Neural cell (in vitro differentiated cells): Measurements from ENCODE around the gene CACTIN. TPM values are rescaled to one million over a fixed set of nuclear protein-coding genes. Genes with fewer than 3 reads are reported as not detected.

Experiments used
- H2AFZ ChIP-seq: fragments of 200-600, 300-800 bp; sonication (generic), shearing (Covaris generic); 2 replicates; pipeline ENCODE4 v1.6.0; 2014; ENCODE audit warnings: low read depth, mild to moderate bottlenecking, antibody characterized with exemption, low read length, moderate library complexity
- H3F3A ChIP-seq: fragments of 200-600 bp; shearing (Covaris generic); 2 replicates; pipeline ENCODE4 v1.6.1; 2016; ENCODE audit warnings: mild to moderate bottlenecking, moderate library complexity, mixed read lengths, antibody characterized with exemption, low read length; ENCODE audit not compliant: insufficient read depth, poor library complexity, severe bottlenecking
- H3K27ac ChIP-seq: fragments of 200-600, 300-800 bp; sonication (generic), shearing (Covaris generic); 2 replicates; pipeline ENCODE4 v1.5.1; 2014; ENCODE audit warnings: mild to moderate bottlenecking, low read length, moderate library complexity
- H3K27me3 ChIP-seq: fragments of 300-800, 200-600 bp; sonication (generic), shearing (Covaris generic); 2 replicates; pipeline ENCODE4 v1.6.0; 2014; ENCODE audit warnings: mild to moderate bottlenecking, low read depth, low read length, moderate library complexity; ENCODE audit not compliant: insufficient read depth
- H3K36me3 ChIP-seq: fragments of 300-800, 200-600 bp; sonication (generic), shearing (Covaris generic); 2 replicates; pipeline ENCODE4 v1.5.1; 2014; ENCODE audit warnings: mild to moderate bottlenecking, antibody characterized with exemption, low read length, moderate library complexity; ENCODE audit not compliant: insufficient read depth
- H3K4me2 ChIP-seq: fragments of 300-800, 200-600 bp; sonication (generic), shearing (Covaris generic); 2 replicates; pipeline ENCODE4 v1.6.0; 2014; ENCODE audit warnings: mild to moderate bottlenecking, low read length
- H3K4me3 ChIP-seq: fragments of 300-800, 200-600 bp; sonication (generic), shearing (Covaris generic); 2 replicates; pipeline ENCODE4 v1.5.1; 2014; ENCODE audit warnings: mild to moderate bottlenecking, low read length, moderate library complexity
- H3K79me2 ChIP-seq: fragments of 200-600 bp; shearing (Covaris generic); replicated peaks from 2 replicates; pipeline ENCODE4 v1.6.0; 2014; ENCODE audit warnings: mild to moderate bottlenecking, low read length, moderate library complexity; ENCODE audit not compliant: insufficient read depth
- H3K9ac ChIP-seq: fragments of 300-800, 200-600 bp; sonication (generic), shearing (Covaris generic); 2 replicates; pipeline ENCODE4 v1.6.1; 2016; ENCODE audit warnings: mild to moderate bottlenecking, low read length, mixed read lengths
- H3K9me2 ChIP-seq: fragments of 200-600 bp; shearing (Covaris generic); 2 replicates; pipeline ENCODE4 v1.6.1; 2016; ENCODE audit warnings: mild to moderate bottlenecking, low read length, mixed read lengths; ENCODE audit not compliant: insufficient read depth
- H3K9me3 ChIP-seq: fragments of 200-600, 300-800 bp; sonication (generic), shearing (Covaris generic); 2 replicates; pipeline ENCODE4 v1.6.1; 2016; ENCODE audit warnings: mild to moderate bottlenecking, mixed run types, low read length, moderate library complexity, mixed read lengths
- H4K20me1 ChIP-seq: fragments of 200-600 bp; shearing (Covaris generic); 2 replicates; pipeline ENCODE4 v1.6.1; 2016; ENCODE audit warnings: mild to moderate bottlenecking, mixed run types; ENCODE audit not compliant: insufficient read depth
- CTCF ChIP-seq: fragments of 450-650 bp; IDR thresholded peaks from 2 replicates; pipeline ENCODE4 v1.5.1; 2014; ENCODE audit warnings: antibody characterized with exemption, mild to moderate bottlenecking, moderate library complexity; ENCODE audit not compliant: poor library complexity, severe bottlenecking
- EP300 ChIP-seq: fragments of 450-650 bp; conservative IDR thresholded peaks from 2 replicates; pipeline ENCODE4 v1.6.1; 2014; ENCODE audit warnings: antibody characterized with exemption, mild to moderate bottlenecking, moderate library complexity; ENCODE audit not compliant: poor library complexity, severe bottlenecking
- EZH2 ChIP-seq: fragments of 200-600, 300-800 bp; shearing (Covaris generic), sonication (generic); IDR thresholded peaks from 2 replicates; pipeline ENCODE4 v1.6.1; 2014; ENCODE audit warnings: antibody characterized with exemption, low read length, borderline replicate concordance, mild to moderate bottlenecking; ENCODE audit not compliant: insufficient read depth, poor library complexity, severe bottlenecking
- MXI1 ChIP-seq: fragments of 450-650 bp; conservative IDR thresholded peaks from 2 replicates; pipeline ENCODE4 v1.6.1; 2014; ENCODE audit warnings: antibody characterized with exemption, mild to moderate bottlenecking; ENCODE audit not compliant: poor library complexity, severe bottlenecking
- POLR2AphosphoS5 ChIP-seq: IDR thresholded peaks from 2 replicates; pipeline ENCODE4 v1.6.1; 2012
- RAD21 ChIP-seq: fragments of 450-650 bp; conservative IDR thresholded peaks from 2 replicates; pipeline ENCODE4 v1.6.1; 2014; ENCODE audit warnings: antibody characterized with exemption, mild to moderate bottlenecking, moderate library complexity
- REST ChIP-seq: IDR thresholded peaks from 2 replicates; pipeline ENCODE4 v1.6.1; 2012; ENCODE audit warnings: borderline replicate concordance
- SMC3 ChIP-seq: fragments of 450-650 bp; conservative IDR thresholded peaks from 2 replicates; pipeline ENCODE4 v1.6.1; 2014; ENCODE audit warnings: antibody characterized with exemption, mild to moderate bottlenecking, moderate library complexity; ENCODE audit not compliant: poor library complexity
- TAF1 ChIP-seq: IDR thresholded peaks from 2 replicates; pipeline ENCODE4 v1.6.1; 2012; ENCODE audit warnings: low read depth
- polyA plus RNA-seq: library from polyadenylated mRNA; depleted of rRNA; stranded (reverse); fragments of >200 nt; gene quantifications from 2 replicates; pipeline ENCODE4 v1.2.3, GENCODE V29; 2014

CACTIN gene
- polyA plus RNA-seq, 1 donor from 2014 or later: 21.4 TPM

GRCh38 chr19:3576696-3577443, 49.7 kb downstream of the CACTIN start:
- Histone ChIP-seq H4K20me1 (no peaks in the 10 kb centered on the region), H3K27ac (no peak overlapping the region), H3K36me3 (no peaks in the 10 kb centered on the region), H3K79me2 (no peaks in the 10 kb centered on the region), H3K4me2 (peak overlapping the region; percentile 30), H3K9me3 (no peaks in the 10 kb centered on the region), H3K4me3 (peak overlapping the region; percentile 66), H3K9me2 (no peaks in the 10 kb centered on the region), H3F3A (no peaks in the 10 kb centered on the region), H3K27me3 (no peaks in the 10 kb centered on the region), H2AFZ (no peak overlapping the region), H3K9ac (peak overlapping the region; percentile 45)
- no peak for TF ChIP-seq REST
- no peak for TF ChIP-seq EZH2
- TF ChIP-seq POLR2AphosphoS5: no peak
- TF ChIP-seq MXI1: no peak
- no peak for TF ChIP-seq TAF1
- peak; percentile 14 for TF ChIP-seq RAD21
- no peak for TF ChIP-seq EP300
- no peak for TF ChIP-seq SMC3
- TF ChIP-seq CTCF: peak; percentile 13

- H3K4me3 ChIP-seq: peak overlapping the region; percentile 66
- no peaks in the 10 kb centered on the region for H3K79me2 ChIP-seq
- no peaks in the 10 kb centered on the region for H3K9me2 ChIP-seq
- peak overlapping the region; percentile 45 for H3K9ac ChIP-seq
- no peaks in the 10 kb centered on the region for H3F3A ChIP-seq
- no peak overlapping the region for H3K27ac ChIP-seq
- no peaks in the 10 kb centered on the region for H3K9me3 ChIP-seq
- no peaks in the 10 kb centered on the region for H3K36me3 ChIP-seq
- TF ChIP-seq POLR2AphosphoS5 (no peak), CTCF (no peak), EP300 (no peak), RAD21 (no peak), SMC3 (no peak), REST (no peak), EZH2 (no peak), MXI1 (no peak), TAF1 (no peak)
- no peak overlapping the region for H2AFZ ChIP-seq
- no peaks in the 10 kb centered on the region for H3K27me3 ChIP-seq
- peak overlapping the region; percentile 30 for H3K4me2 ChIP-seq
- H4K20me1 ChIP-seq: no peaks in the 10 kb centered on the region
Measured at GRCh38 chr19:3575949-3576673, 50.5 kb downstream of the CACTIN start.
